WTC11 (cell line): ENCODE measurements around the gene KLK6. TPM values are rescaled to one million over a fixed set of nuclear protein-coding genes. Genes with fewer than 3 reads are reported as not detected.
"Not testable (repeated sequence)": the region's sequence is repeated elsewhere in the genome, so short reads cannot be mapped to it uniquely, and the experiment has no call there.

Experiments
- ATAC-seq: fragments of 200-7000 bp; cut with Tn5 transposase; 2 replicates; pipeline ENCODE4 v1.10.0; 2021; ENCODE audit warnings: mild to moderate bottlenecking, moderate library complexity
- CTCF ChIA-PET: fragments of 300-600 bp; sonication (Branson Sonifier 250); formaldehyde crosslinking; loops from one replicate; lab custom pipeline; 2021; ENCODE audit warnings: antibody characterized with exemption; lab: Charles Lee
- POLR2A ChIA-PET: fragments of 350-600 bp; sonication (Branson Sonifier 250); formaldehyde crosslinking; loops from one replicate; lab custom pipeline; 2021; ENCODE audit warnings: antibody characterized with exemption; lab: Charles Lee
- DNase-seq: peaks from one replicate; pipeline ENCODE4 v3.0.0; 2021; ENCODE audit warnings: low spot score
- H3K27ac Mint-ChIP-seq: 2 replicates; pipeline ENCODE4 v1.8.0; 2021; ENCODE audit warnings: mixed read lengths
- H3K27me3 Mint-ChIP-seq: 2 replicates; pipeline ENCODE4 v1.8.0; 2021; ENCODE audit warnings: low read depth, mild to moderate bottlenecking, moderate library complexity, mixed read lengths
- H3K36me3 Mint-ChIP-seq: 2 replicates; pipeline ENCODE4 v1.8.0; 2021; ENCODE audit warnings: mixed read lengths
- H3K4me1 Mint-ChIP-seq: 2 replicates; pipeline ENCODE4 v1.8.0; 2022; ENCODE audit warnings: mixed read lengths
- H3K4me3 Mint-ChIP-seq: 2 replicates; pipeline ENCODE4 v1.8.0; 2021; ENCODE audit warnings: mild to moderate bottlenecking, moderate library complexity, mixed read lengths
- H3K9me3 Mint-ChIP-seq: 2 replicates; pipeline ENCODE4 v1.8.0; 2021; ENCODE audit warnings: mixed read lengths
- AFF4 ChIP-seq: sonication (generic); formaldehyde crosslinking; IDR thresholded peaks from 2 replicates; pipeline ENCODE4 v1.8.1; 2023; ENCODE audit warnings: mild to moderate bottlenecking, missing genetic modification reagents, borderline replicate concordance
- CREM ChIP-seq: sonication (generic); formaldehyde crosslinking; IDR thresholded peaks from 2 replicates; pipeline ENCODE4 v1.8.1; 2022; ENCODE audit warnings: mild to moderate bottlenecking, missing genetic modification reagents, moderate library complexity
- ELF4 ChIP-seq: sonication (generic); formaldehyde crosslinking; IDR thresholded peaks from 2 replicates; pipeline ENCODE4 v1.8.1; 2022; ENCODE audit warnings: low read depth, mild to moderate bottlenecking, moderate library complexity, missing genetic modification reagents
- FOXP4 ChIP-seq: sonication (generic); formaldehyde crosslinking; IDR thresholded peaks from 2 replicates; pipeline ENCODE4 v1.8.0; 2022; ENCODE audit warnings: mild to moderate bottlenecking, missing genetic modification reagents
- MYBL2 ChIP-seq: sonication (generic); formaldehyde crosslinking; IDR thresholded peaks from 2 replicates; pipeline ENCODE4 v1.8.1; 2023; ENCODE audit warnings: mild to moderate bottlenecking, moderate library complexity, missing genetic modification reagents
- OVOL2 ChIP-seq: fragments of 250-450 bp; sonication (Bioruptor Pico); IDR thresholded peaks from 2 replicates; pipeline ENCODE4 v1.9.0; 2021; ENCODE audit warnings: mild to moderate bottlenecking, borderline replicate concordance
- PREB ChIP-seq: sonication (generic); formaldehyde crosslinking; IDR thresholded peaks from 2 replicates; pipeline ENCODE4 v1.8.1; 2022; ENCODE audit warnings: mild to moderate bottlenecking, missing genetic modification reagents, moderate library complexity, borderline replicate concordance
- PRRX2 ChIP-seq: fragments of 250-450 bp; sonication (Bioruptor Pico); IDR thresholded peaks from 2 replicates; pipeline ENCODE4 v1.8.0; 2021; ENCODE audit warnings: mild to moderate bottlenecking
- SMAD3 ChIP-seq: sonication (generic); formaldehyde crosslinking; IDR thresholded peaks from 2 replicates; pipeline ENCODE4 v1.8.0; 2022; ENCODE audit warnings: missing genetic modification reagents, mild to moderate bottlenecking, borderline replicate concordance
- SOX15 ChIP-seq: fragments of 250-450 bp; sonication (Bioruptor Pico); IDR thresholded peaks from 2 replicates; pipeline ENCODE4 v1.9.0; 2021; ENCODE audit warnings: mild to moderate bottlenecking
- ZNF121 ChIP-seq: sonication (generic); formaldehyde crosslinking; IDR thresholded peaks from 2 replicates; pipeline ENCODE4 v1.8.0; 2023; ENCODE audit warnings: missing genetic modification reagents
- ZNF138 ChIP-seq: sonication (generic); formaldehyde crosslinking; conservative IDR thresholded peaks from 2 replicates; pipeline ENCODE4 v1.8.1; 2022; ENCODE audit warnings: mild to moderate bottlenecking, moderate library complexity, missing genetic modification reagents
- ZNF232 ChIP-seq: sonication (generic); formaldehyde crosslinking; IDR thresholded peaks from 2 replicates; pipeline ENCODE4 v1.8.0; 2022; ENCODE audit warnings: mild to moderate bottlenecking, missing genetic modification reagents
- ZNF416 ChIP-seq: fragments of 250-450 bp; sonication (Bioruptor Pico); IDR thresholded peaks from 2 replicates; pipeline ENCODE4 v1.9.0; 2021; ENCODE audit warnings: mild to moderate bottlenecking, inconsistent platforms
- total RNA-seq: library from RNA; stranded (reverse); gene quantifications from 3 replicates; pipeline ENCODE4 v1.2.3, GENCODE V29; 2021

KLK6 gene
- total RNA-seq, 1 experiment from 2014 or later, result 0.52 TPM

- no peak for ATAC-seq
Observed at GRCh38 chr19:50992666-50993035, 23.3 kb upstream of the KLK6 start.

GRCh38 chr19:50984416-50984815 lies 15.0 kb upstream of the KLK6 start:
- H3K27ac Mint-ChIP-seq, H3K36me3 Mint-ChIP-seq, DNase-seq, H3K9me3 Mint-ChIP-seq, ATAC-seq, POLR2A ChIA-PET, H3K4me1 Mint-ChIP-seq: not testable (repeated sequence)
- H3K27me3 Mint-ChIP-seq, result peaks cover 76% of the 10 kb centered on the region
- H3K4me3 Mint-ChIP-seq, result peak overlapping the region; percentile 65
- CTCF ChIA-PET, result interaction anchor here (0.6 to 1.2 kb wide), 6 partner anchors 18 to 110 kb away, joined by 3 to 10 read pairs (median 4); no protein-coding TSS in a partner anchor

More at GRCh38 chr19:50992666-50993035, 23.3 kb upstream of the KLK6 start:
- DNase-seq, result no peak
- no peak overlapping the region for H3K27ac Mint-ChIP-seq
- H3K9me3 Mint-ChIP-seq, result peaks cover 10% of the 10 kb centered on the region
- H3K4me1 Mint-ChIP-seq, result no peaks in the 10 kb centered on the region
- no peak overlapping the region for H3K4me3 Mint-ChIP-seq
- H3K27me3 Mint-ChIP-seq, result peaks cover 50% of the 10 kb centered on the region
- ChIA-PET POLR2A (no interaction called here), CTCF (interaction anchor here (0.6 to 2.2 kb wide), 4 partner anchors 24 to 268 kb away, joined by 3 to 8 read pairs (median 4); no protein-coding TSS in a partner anchor)
- TF ChIP-seq SMAD3 (CRISPR knock-in tag), result no peak
- no peak for TF ChIP-seq CREM (CRISPR knock-in tag)
- no peak for TF ChIP-seq ELF4 (CRISPR knock-in tag)
- TF ChIP-seq MYBL2 (CRISPR knock-in tag), result no peak
- TF ChIP-seq AFF4 (CRISPR knock-in tag), result no peak
- TF ChIP-seq ZNF416 (CRISPR knock-in tag), result no peak
- 0 out of 2 replicates have a peak, but pooled peaks cover 3% of the 10 kb centered on the region for H3K36me3 Mint-ChIP-seq

GRCh38 chr19:50983625-50984292 lies 14.4 kb upstream of the KLK6 start, which contains the start of gene KLK7:
KLK7 (minus strand) TSS chr19:50983917; CDS start chr19:50982399, 1,518 bp downstream.
- DNase-seq, result no peak
- no peaks in the 10 kb centered on the region for H3K36me3 Mint-ChIP-seq

GRCh38 chr19:50982186-50982585 lies 12.8 kb upstream of the KLK6 start:
- no peak overlapping the region for H3K4me3 Mint-ChIP-seq
- no peaks in the 10 kb centered on the region for H3K36me3 Mint-ChIP-seq
- no peak for TF ChIP-seq FOXP4 (CRISPR knock-in tag)
- TF ChIP-seq ZNF138, result no peak
- 0 out of 2 replicates have a peak, but pooled peaks have one; percentile 54 for TF ChIP-seq ZNF121 (CRISPR knock-in tag)
- ChIA-PET CTCF (interaction anchor here (1.6 kb wide), 1 partner anchor 35 kb away, joined by 5 read pairs; no protein-coding TSS in a partner anchor), POLR2A (no interaction called here)
- H3K4me1 Mint-ChIP-seq, result peaks cover 29% of the 10 kb centered on the region
- DNase-seq, result no peak
- no peak overlapping the region for H3K27ac Mint-ChIP-seq
- ATAC-seq, result no peak
- H3K9me3 Mint-ChIP-seq, result peaks cover 6% of the 10 kb centered on the region
- peaks cover 54% of the 10 kb centered on the region for H3K27me3 Mint-ChIP-seq

More at GRCh38 chr19:50983625-50984292, 14.4 kb upstream of the KLK6 start, which contains the start of gene KLK7:
- Mint-ChIP-seq H3K27ac (no peak within 1 kb of the TSS), H3K9me3 (peaks cover 3% of the 10 kb centered on the region; the same call in 1 of the 2 replicates), H3K4me1 (peaks cover 14% of the 10 kb centered on the region), H3K4me3 (peak within 1 kb of the TSS; percentile 65), H3K27me3 (peaks cover 70% of the 10 kb centered on the region)
- CTCF ChIA-PET, result interaction anchor here (0.6 to 1.2 kb wide), 6 partner anchors 19 to 111 kb away, joined by 3 to 10 read pairs (median 4); no protein-coding TSS in a partner anchor
- TF ChIP-seq PRRX2 (CRISPR knock-in tag) (no peak), ZNF232 (CRISPR knock-in tag) (no peak), OVOL2 (no peak), PREB (CRISPR knock-in tag) (no peak), SMAD3 (CRISPR knock-in tag) (no peak), SOX15 (CRISPR knock-in tag) (no peak)
- ATAC-seq, result peak; percentile 61
- POLR2A ChIA-PET, result no interaction called here
